ENCODE results near the gene CMIP. TPM values are rescaled to one million over a fixed set of nuclear protein-coding genes. Genes with fewer than 3 reads are reported as not detected.

CMIP gene
- polyA plus RNA-seq, 3 donors = 0.85 to 61.9 (median 0.93) TPM

DNA sequence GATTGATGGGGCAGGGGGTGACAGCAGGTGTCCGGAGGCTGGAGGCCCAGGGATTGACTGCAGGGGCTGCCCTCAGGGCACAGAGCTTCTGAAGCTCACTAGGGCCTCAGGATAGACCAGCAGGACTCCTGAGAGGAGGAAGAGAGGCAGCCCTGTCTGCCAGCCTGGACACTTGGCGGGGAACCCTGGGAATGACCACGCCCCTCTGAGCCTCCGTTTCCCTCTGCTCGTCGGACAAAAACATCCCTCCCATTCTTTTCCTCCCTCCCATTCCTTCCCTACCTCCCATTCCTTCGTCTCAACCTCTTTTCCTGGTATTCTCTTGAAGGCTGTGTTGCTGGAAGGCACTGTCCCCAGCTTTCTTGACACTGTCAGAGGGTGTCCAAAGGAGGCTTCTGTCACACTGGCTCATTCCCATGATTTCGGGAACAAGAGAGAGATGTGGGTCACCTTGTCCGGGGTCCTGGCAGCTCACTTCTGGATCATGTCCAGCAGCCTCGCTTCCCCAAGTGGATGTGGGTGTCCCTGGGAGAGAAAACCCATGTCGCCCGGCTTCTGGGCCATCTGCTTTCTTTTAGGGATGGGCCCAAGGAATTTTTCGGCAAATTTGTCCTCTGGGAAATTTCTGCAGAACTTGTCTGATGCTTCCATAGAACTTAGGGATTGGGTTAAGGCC is 145.5 kb downstream of the CMIP start:
- WGBS (ENCODE audit: insufficient coverage) = 94% methylated on average over 11 of the region's 13 CpGs
- H3K36me3 ChIP-seq (replicated peaks in 1 of 2; ENCODE audit: control insufficient read depth in 1 of 2, insufficient read depth in 2 of 2, low read length in 2 of 2) = peaks cover 19 to 53% of the 10 kb centered on the region in 2 donors
- no peaks in the 10 kb centered on the region for H3K4me1 ChIP-seq (ENCODE audit: control insufficient read depth in 1 of 2, insufficient read depth in 2 of 2, low read length in 2 of 2)
- Mint-ChIP-seq H3K36me3 (peaks cover 25 to 58% of the 10 kb centered on the region in 2 donors), H3K27ac (peak overlapping the region in 4 of 7 donors; percentile 30 to 87 (median 70)), H3K27me3 (ENCODE audit: low read depth in 3 of 3) (peaks cover 0 to 3% (median 0%) of the 10 kb centered on the region in 3 donors), H3K9me3 (peaks cover 0 to 1% (median 0%) of the 10 kb centered on the region in 7 donors), H3K4me1 (peaks cover 7% of the 10 kb centered on the region), H3K4me3 (no peak overlapping the region)
- H3K79me2 ChIP-seq (ENCODE audit: insufficient read depth, low read length) = peaks cover 92% of the 10 kb centered on the region
- H3K4me3 ChIP-seq (replicated peaks in 1 of 3; ENCODE audit: low read depth in 2 of 3, low read length in 3 of 3) = no peak overlapping the region
- H3K4me2 ChIP-seq (replicated peaks; ENCODE audit: extremely low read depth, low read length, poor library complexity, severe bottlenecking) = no peak overlapping the region
- no peaks in the 10 kb centered on the region for H3K9me3 ChIP-seq (replicated peaks in 1 of 2; ENCODE audit: control insufficient read depth in 1 of 2, insufficient read depth in 1 of 2, low read length in 2 of 2)
- intact Hi-C loops (cut with micrococcal nuclease) = no loop called here
- H3K27ac ChIP-seq (ENCODE audit: low read depth in 1 of 2, low read length in 2 of 2) = no peak overlapping the region
- no peak overlapping the region for H3K9ac ChIP-seq (ENCODE audit: insufficient read depth, low read length, poor library complexity, severe bottlenecking)
- H3K27me3 ChIP-seq (ENCODE audit: control insufficient read depth in 2 of 2, insufficient read depth in 2 of 2, low read length in 2 of 2) = no peaks in the 10 kb centered on the region
- no peak overlapping the region for H2AFZ ChIP-seq (ENCODE audit: insufficient read depth, low read depth, low read length, poor library complexity, severe bottlenecking)
- no peak for DNase-seq
- TF ChIP-seq, protein P1, sequence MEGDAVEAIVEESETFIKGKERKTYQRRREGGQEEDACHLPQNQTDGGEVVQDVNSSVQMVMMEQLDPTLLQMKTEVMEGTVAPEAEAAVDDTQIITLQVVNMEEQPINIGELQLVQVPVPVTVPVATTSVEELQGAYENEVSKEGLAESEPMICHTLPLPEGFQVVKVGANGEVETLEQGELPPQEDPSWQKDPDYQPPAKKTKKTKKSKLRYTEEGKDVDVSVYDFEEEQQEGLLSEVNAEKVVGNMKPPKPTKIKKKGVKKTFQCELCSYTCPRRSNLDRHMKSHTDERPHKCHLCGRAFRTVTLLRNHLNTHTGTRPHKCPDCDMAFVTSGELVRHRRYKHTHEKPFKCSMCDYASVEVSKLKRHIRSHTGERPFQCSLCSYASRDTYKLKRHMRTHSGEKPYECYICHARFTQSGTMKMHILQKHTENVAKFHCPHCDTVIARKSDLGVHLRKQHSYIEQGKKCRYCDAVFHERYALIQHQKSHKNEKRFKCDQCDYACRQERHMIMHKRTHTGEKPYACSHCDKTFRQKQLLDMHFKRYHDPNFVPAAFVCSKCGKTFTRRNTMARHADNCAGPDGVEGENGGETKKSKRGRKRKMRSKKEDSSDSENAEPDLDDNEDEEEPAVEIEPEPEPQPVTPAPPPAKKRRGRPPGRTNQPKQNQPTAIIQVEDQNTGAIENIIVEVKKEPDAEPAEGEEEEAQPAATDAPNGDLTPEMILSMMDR (IDR thresholded peaks at IDR 0.05) = no peak
- H4K20me1 ChIP-seq (ENCODE audit: insufficient read depth, low read length) = peaks cover 100% of the 10 kb centered on the region

DNA sequence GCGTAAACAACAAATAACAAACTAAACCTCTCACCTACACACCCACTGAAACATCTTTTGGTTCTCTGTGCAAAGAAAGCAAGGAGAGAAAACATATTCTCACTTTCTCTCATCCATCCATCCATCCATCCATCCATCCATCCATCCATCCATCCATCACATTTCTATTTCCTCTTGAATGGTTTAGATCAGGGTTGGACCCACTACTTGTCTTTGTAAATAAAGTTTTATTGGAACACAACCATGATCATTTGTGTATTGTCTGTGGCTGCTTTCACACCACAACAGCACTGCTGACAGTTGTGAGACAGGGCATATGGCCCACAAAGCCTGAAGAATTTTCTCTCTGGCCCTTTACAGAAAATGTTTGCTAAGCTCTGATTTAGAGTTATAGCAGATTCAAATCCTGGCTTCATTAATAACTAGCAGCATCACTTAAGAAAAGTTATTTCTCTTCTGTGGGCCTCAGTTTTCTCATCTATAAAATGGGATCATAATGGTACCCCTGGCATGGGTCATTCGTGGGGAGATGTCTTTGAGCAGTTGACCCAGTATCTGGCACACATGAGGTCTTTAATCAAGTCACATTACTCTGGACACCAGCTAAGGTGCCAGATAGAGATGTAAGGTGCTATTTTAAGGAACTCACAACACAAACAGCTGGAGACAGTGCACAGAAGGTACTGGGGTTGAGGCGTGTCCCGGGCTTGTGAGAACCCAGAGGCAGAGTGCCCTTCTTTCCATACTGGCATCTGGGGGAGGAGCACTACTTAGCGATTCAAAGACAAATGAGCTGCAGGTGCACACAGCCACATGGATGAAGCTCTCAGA is 146.3 kb downstream of the CMIP start:
- Histone ChIP-seq H3K27ac (ENCODE audit: low read depth in 1 of 2, low read length in 2 of 2) (no peak overlapping the region), H3K4me1 (ENCODE audit: control insufficient read depth in 1 of 2, insufficient read depth in 2 of 2, low read length in 2 of 2) (no peaks in the 10 kb centered on the region), H3K36me3 (replicated peaks in 1 of 2; ENCODE audit: control insufficient read depth in 1 of 2, insufficient read depth in 2 of 2, low read length in 2 of 2) (peaks cover 19 to 47% of the 10 kb centered on the region in 2 donors), H2AFZ (ENCODE audit: insufficient read depth, low read depth, low read length, poor library complexity, severe bottlenecking) (no peak overlapping the region), H3K4me3 (replicated peaks in 1 of 3; ENCODE audit: low read depth in 2 of 3, low read length in 3 of 3) (no peak overlapping the region), H3K27me3 (ENCODE audit: control insufficient read depth in 2 of 2, insufficient read depth in 2 of 2, low read length in 2 of 2) (no peaks in the 10 kb centered on the region), H3K9ac (ENCODE audit: insufficient read depth, low read length, poor library complexity, severe bottlenecking) (no peak overlapping the region), H3K4me2 (replicated peaks; ENCODE audit: extremely low read depth, low read length, poor library complexity, severe bottlenecking) (no peak overlapping the region), H4K20me1 (ENCODE audit: insufficient read depth, low read length) (peaks cover 100% of the 10 kb centered on the region), H3K79me2 (ENCODE audit: insufficient read depth, low read length) (peaks cover 92% of the 10 kb centered on the region), H3K9me3 (replicated peaks in 1 of 2; ENCODE audit: control insufficient read depth in 1 of 2, insufficient read depth in 1 of 2, low read length in 2 of 2) (no peaks in the 10 kb centered on the region)
- no peak for DNase-seq
- Mint-ChIP-seq H3K36me3 (peaks cover 23 to 51% of the 10 kb centered on the region in 2 donors), H3K4me1 (peaks cover 4% of the 10 kb centered on the region), H3K9me3 (peaks cover 0 to 1% (median 0%) of the 10 kb centered on the region in 7 donors), H3K27me3 (ENCODE audit: low read depth in 3 of 3) (peaks cover 0 to 3% (median 0%) of the 10 kb centered on the region in 3 donors), H3K27ac (peak overlapping the region in 2 of 7 donors; percentile 43 to 87), H3K4me3 (no peak overlapping the region)
- TF ChIP-seq, protein P1 (IDR thresholded peaks at IDR 0.05) = no peak
- intact Hi-C loops (cut with micrococcal nuclease) = no loop called here
- WGBS (ENCODE audit: insufficient coverage) = 100% methylated on average over 3 of the region's 5 CpGs

All from CD14-positive monocyte (primary cell).